ENCODE measurements around the gene SLC8A1. TPM values are rescaled to one million over a fixed set of nuclear protein-coding genes. Genes with fewer than 3 reads are reported as not detected.

SLC8A1 gene
- polyA plus RNA-seq, 3 donors = 0.62 to 1.9 (median 0.79) TPM

DNA sequence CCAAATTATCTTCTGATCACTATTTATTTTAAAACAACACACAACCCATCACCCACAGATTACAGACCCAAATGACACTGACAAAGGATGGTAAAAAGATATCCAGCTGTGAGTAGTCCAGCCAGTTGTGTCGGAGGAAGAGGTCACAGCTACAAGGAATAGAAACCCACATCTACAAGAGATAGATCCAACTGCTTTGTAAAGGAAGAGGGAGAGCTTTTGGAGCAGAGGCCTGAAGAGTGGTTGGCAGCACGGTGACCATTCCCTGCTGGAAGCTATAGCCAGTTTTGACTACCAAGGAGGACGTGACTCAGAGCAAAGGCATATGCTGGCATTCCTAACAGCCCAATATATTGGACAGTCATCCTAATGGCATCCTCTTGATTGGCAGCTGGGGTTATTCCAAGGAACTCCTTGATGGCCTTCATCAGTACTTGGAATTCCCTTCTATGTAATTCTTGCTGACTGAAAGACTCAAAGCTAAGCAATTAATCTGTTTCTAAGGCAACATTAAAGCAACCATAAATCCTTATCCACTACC, 17.1 kb downstream of the SLC8A1 start:
- 72 to 73% (median 73%) methylated on average over 3 of the region's 3 CpGs for WGBS, 3 donors
- H3K27ac ChIP-seq (ENCODE audit: low read depth, low read length) = no peak overlapping the region

DNA sequence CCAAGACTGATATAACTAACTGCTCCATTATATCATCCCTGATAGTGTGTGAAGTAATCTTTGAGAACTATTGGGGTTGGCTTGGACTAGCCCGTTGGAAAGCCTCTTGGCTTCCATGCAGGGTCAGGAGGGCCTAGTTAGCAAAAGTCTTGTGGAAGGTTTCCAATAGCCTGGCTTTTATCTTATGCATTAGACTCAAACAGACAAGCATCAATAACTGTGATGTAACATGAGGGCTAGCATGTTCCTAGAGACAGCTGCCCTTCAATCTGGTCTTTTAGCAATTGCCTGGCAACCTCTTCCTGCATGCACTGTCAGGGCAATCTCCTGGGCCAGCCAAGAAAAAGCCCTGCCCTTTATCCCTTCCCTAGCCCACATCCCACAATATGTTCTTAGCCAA, 18.2 kb downstream of the SLC8A1 start:
- H3K27ac ChIP-seq (ENCODE audit: low read depth, low read length) = no peak overlapping the region
- WGBS, 3 donors = 49 to 54% (median 50%) methylated on average over 1 of the region's 1 CpG

DNA sequence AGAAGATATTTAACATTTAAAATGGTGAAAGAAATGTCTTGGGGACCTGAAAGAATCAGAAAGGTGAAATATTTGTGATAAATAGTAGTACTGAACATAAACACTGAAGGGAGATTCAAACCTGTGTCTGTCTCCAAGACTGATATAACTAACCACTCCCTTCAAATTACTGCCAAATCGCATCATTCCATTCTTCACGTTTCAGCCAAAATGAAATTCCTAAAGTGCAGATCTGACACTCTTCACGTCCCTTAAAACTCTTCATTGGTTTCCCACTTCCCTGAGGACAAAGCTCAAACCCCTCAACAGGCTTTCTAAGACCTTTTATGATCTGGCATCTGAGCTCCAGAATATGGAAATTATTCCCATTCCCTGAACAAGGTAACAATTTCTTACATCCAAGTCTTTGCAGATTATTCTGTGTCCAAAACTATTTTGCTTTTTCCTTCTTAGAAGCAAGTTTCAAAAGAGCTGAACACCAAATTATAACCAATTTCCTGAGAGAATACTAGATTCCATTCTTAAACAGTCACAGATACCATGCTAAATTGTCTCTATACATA, 18.9 kb downstream of the SLC8A1 start:
- H3K27ac ChIP-seq (ENCODE audit: low read depth, low read length) = no peak overlapping the region
- WGBS, 3 donors = 50 to 56% (median 54%) methylated on average over 3 of the region's 3 CpGs

DNA sequence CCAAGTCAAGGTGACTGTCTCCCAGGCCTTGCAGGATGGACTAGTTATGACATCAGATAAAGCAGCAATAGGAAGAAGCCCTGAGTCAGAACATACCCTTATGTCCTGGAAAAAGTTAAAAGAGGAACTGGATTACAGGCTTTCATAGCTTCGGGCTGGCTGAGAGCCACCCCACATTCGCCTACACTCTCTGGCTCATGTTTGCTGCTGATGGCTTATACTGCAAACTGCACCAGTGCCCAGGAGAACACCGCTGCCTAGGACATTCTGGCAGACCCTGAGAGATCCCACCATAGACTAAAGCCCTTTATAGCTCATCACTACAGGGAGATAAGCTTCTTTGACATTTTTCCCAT, 20.3 kb downstream of the SLC8A1 start:
- no peak overlapping the region for H3K27ac ChIP-seq (ENCODE audit: low read depth, low read length)
- WGBS, 3 donors = 24 to 52% (median 25%) methylated on average over 3 of the region's 3 CpGs

DNA sequence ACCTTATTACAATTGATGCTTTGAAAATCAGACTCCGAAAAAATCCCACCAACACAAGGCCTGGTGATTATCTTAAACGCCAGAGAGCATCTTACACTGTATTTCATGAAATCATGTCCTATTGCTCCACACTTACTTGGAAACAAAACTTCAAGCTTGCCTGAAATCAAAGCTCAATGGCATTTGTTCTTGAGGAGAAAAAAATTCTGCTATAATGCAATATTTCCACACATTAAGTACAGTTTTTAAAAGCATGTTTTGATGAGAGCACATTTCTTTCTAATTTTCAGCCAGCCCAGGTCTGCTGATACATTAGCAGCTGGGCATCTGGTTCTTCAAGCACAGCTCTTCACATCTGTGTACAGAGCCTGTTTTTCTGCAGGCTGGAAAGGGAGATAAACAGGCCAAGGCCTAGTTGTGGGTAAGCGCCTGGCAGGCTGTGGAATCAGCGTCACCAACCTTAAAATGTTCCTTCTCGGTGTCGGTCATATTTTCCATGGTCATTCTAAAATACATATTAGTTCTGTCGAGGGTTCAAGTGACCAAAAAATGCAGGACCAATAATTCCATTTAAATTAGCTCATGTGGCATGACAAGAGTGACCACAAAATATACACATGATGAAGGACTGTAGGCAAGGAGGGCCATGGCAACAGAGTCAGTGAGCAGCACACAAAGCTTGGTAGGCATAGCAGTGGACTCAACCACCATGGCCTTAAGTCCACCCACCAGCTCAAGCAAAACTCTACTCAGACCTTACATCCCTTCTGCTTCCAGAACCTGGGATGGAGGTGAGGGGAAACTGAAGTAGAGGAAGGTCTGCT, 20.9 kb downstream of the SLC8A1 start:
- no peak overlapping the region for H3K27ac ChIP-seq (ENCODE audit: low read depth, low read length)
- WGBS, 3 donors = 86 to 92% (median 88%) methylated on average over 7 of the region's 7 CpGs

DNA sequence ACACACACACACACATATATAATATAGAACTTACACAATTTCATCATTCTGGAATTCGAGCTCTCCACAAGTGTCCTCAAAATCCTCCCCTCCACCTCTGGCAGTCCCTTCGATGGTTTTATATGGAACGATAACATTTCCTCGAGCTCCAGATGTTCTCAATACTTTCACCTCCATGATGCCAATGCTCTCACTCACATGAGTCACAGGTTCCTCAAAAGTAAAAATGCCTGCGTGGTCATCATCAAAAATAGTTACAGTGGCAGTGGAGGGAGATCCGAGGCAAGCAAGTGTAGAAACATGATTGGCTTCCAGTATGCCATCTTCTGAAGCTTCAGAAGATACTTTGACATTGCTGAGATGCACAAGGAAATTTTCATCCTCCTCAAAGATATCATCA, 23.5 kb downstream of the SLC8A1 start:
- WGBS, 3 donors = 78 to 92% (median 87%) methylated on average over 6 of the region's 6 CpGs

DNA sequence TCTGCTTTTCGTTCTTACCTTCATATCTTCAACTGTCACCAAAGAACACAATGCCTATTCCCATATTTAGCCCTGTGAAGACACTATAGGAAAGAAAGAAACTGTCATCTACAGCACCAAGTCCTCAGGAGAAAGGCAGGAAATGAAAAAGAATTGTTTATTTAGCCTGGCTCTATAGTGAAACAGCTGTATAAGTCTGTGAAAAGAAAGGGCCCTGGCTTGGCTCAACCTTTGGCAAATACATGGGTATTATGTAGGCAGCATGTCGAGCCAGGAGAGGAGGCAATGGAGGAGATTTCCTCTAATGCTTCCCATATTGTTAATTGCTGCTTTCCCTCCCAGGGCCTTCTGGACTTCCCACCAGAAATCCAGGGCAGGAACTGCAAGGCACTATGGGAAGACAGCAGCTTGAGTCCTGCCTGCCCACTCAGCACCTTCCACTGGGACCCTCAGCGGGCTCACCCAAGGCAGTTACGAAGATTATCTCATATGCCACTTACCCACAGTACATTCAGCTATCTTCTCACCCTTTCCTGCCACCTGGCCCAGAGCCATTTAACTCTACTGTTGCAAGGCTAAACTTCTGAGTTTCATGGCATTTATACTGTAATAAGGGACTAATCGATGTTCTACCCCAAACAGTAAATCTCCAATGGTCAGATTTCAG, 30.1 kb downstream of the SLC8A1 start:
- H3K27ac ChIP-seq (ENCODE audit: low read depth, low read length) = no peak overlapping the region
- WGBS, 3 donors = 64 to 83% (median 78%) methylated on average over 5 of the region's 5 CpGs

More for the DNA sequence above, 23.5 kb downstream of the SLC8A1 start:
- H3K27ac ChIP-seq (ENCODE audit: low read depth, low read length) = no peak overlapping the region

DNA sequence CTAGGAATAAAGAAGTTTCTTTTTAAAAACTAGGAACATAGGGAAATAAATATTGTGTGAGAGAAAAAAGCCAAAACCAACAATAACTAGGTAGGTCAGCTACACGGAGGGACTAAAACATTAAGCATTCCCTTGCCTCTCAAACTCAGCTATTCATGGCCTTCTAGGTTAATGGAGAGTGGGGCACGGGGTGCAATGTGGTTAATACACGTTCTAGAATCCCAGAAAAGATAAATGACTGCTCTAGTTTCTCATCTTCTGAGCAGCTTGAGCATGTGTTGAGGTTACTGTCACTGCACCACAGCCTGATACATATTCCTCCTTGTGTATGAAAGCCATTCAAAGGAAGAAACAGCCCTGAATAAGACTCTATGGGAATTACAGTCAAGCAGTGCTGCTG, 31.4 kb downstream of the SLC8A1 start:
- WGBS, 3 donors = 58 to 71% (median 67%) methylated on average over 3 of the region's 3 CpGs
- no peak overlapping the region for H3K27ac ChIP-seq (ENCODE audit: low read depth, low read length)

DNA sequence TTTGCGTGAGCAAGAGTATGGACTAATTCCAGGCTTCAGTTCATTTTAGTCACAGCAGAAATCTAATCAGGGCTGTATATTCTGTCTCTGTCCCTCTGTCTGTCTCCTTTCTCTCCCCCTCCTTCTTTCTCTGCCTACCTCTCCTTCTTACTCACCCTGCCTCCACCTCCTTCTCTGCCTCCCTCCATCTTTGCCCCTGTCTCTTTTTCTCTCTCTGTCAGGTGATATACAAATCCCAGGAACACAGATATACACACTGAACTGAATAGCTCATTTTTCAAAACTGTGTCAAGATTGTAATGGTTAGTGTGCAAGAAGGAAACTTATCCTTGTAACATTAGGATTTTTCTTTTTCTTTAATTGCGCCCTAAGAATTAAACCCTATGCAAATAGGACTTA, 32.5 kb downstream of the SLC8A1 start:
- WGBS, 3 donors = 78 to 86% (median 83%) methylated on average over 2 of the region's 2 CpGs
- no peak overlapping the region for H3K27ac ChIP-seq (ENCODE audit: low read depth, low read length)

DNA sequence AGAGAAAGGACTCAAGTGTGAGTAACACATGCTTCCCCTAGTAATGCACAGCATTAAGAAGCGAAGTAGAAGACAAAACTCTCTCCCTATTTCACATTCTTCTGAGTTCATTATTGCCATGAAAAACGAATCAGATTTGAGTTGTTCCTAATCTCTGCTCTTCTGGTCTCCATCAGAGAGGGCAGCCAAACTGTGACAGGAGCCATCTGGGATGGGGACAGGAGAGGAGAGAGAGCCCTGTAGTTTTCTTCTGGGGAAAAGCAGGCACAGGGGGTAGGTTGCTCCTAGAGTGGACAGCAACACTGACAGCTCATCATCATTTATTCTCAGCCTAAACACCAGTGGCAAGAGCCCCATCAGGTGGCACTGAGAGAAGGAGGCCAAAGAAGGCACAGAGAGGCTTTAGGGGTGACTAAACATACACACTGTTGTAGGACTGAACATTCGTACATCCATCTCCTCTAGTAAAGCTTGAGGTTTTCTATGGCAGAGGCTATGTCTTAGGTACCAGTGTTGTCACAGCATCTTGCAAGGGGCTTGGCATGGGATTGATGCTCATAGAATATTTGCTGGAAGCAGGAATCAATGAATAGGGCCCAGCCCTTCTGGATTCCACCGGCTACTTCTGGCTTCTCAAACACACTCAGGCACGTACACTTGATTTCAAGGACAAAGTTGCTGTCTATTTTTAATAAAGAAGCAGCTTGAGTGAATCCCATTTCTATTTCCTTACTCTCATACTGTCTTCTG, 33.1 kb downstream of the SLC8A1 start:
- no peak overlapping the region for H3K27ac ChIP-seq (ENCODE audit: low read depth, low read length)
- WGBS, 3 donors = 59 to 79% (median 72%) methylated on average over 5 of the region's 5 CpGs

DNA sequence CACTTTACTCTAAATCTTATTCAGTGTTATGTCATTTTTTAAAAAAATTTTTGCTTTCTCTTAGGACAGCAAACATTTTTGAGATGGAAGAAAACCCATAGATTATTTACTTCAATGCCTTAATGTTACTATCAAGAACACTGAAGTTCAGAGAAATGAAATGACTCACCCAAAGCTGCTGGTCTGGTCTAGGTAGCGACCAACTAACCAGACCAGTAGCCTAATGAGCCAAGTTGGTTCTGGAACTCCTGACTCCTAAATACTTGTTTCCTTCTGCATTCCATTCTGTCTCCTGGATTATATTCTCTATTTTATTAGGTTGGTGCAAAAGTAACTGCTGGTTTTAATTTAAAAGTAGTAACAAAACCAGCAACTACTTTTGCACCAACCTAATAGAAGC, 35.4 kb downstream of the SLC8A1 start:
- 83 to 98% (median 94%) methylated on average over 1 of the region's 1 CpG for WGBS, 3 donors

DNA sequence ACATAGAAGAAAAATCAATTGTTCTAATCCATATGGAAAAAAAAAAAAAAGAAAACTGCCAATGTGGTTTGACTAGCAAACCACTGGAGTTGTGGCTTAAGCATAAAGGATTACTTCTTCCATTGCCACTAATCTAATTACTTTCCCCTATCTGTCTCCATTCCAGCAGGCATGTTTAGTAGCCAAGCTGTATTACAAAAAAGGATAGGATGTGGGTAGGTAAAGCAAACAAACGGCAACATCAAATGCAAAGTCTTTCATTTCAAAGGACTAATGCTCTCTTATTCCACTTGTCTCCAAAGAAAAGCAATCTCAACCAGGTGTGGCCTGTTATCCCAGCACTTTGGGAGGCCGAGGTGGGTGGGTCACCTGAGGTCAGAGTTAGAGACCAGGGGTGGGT, 36.5 kb downstream of the SLC8A1 start:
- H3K27ac ChIP-seq (ENCODE audit: low read depth, low read length) = no peak overlapping the region
- WGBS, 3 donors = 67 to 98% (median 83%) methylated on average over 2 of the region's 2 CpGs

More for the DNA sequence above, 35.4 kb downstream of the SLC8A1 start:
- H3K27ac ChIP-seq (ENCODE audit: low read depth, low read length) = no peak overlapping the region

DNA sequence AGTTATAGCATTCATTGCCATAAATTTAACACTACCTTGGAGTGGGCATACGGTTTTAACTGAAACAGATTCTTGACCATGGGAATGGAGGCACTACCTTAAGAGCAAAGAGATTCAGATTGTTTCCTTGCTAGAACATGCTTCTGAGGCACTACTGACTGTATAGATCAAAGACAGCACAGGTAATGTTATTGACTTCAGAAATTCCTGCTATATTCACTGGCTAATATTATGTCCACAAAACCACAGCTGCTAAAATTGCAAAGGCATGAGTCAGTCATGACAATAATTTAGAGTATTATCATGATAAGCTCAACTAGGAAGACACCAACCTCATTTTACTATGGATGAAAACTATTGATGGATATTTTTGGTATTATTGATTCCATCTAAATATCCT, 39.4 kb downstream of the SLC8A1 start:
- WGBS, 3 donors = 68 to 95% (median 89%) methylated on average over 1 of the region's 1 CpG
- H3K27ac ChIP-seq (ENCODE audit: low read depth, low read length) = no peak overlapping the region

DNA sequence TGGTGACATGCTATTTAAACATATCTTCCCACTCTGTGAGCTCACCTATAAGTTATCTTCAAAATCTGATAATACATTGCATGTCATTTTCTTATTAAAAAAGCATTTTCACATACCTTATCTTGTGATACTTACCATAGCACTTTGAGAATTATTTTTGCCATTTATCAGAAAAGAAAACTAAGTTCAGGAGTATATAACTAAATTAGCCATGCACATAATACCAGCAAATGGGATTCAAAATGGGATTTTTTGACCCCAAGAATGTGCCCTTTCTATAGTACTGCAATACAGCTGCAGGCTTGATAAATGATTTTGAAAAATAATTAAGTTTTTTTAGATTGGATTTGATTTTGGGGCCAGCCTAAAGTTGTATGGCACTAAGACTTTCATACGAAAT, 41.2 kb downstream of the SLC8A1 start:
- 68 to 98% (median 95%) methylated on average over 1 of the region's 1 CpG for WGBS, 3 donors
- H3K27ac ChIP-seq (ENCODE audit: low read depth, low read length) = no peak overlapping the region

DNA sequence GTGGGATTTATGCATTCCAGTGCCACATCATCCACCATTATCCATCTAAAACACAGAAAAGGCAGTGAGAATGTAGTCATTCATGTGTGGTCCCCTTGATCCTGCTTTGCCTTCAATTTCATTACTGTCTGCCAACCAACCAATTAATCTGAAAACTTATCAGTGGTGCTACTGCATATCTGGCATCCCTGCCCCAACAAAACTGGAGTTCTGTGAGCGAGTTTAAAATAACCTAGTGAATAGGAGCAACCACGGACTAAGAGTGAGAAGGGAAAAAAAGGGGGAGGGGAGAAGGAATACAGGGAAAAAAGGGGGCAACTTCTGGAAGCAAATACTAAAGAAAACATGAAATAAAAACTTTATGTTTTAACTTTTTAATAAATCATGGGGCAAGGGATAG, 42.2 kb downstream of the SLC8A1 start:
- H3K27ac ChIP-seq (ENCODE audit: low read depth, low read length) = no peak overlapping the region
- WGBS, 3 donors = 76 to 87% (median 86%) methylated on average over 2 of the region's 2 CpGs

DNA sequence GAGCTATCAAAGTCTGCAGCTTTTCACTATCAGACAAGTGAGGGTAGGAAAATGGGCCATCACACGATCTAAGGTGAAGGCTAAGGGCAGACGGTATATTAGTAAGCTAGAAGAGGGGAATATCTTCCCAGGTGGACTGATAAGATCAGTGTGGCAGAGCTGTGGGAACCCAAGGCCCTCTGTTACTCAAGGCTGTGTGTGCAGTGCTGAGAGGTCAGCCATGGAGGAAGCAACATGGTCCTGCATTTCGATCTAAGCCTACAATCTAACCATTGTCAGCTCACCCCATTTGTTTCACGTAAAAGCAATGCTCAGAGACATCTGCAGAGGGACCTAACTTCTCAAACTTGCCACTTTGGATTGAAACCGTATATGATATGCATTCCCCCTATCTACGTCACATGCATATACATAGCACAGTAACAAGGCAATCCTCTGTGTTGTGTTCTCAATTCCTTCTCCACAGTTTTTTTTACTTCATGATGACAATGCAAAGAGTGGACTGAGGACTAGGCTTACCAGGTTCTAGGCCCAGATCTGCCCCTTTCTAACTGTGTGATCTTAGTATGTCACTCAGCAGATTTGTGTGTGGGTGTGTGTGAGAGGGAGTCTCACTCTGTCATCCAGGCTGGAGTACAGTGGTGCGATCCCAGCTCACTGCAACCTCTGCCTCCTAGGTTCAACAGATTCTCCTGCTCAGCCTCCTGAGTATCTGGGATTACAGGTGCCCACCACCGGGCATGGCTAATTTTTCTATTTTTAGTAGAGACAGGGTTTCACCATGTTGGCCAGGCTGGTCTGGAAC, 45.2 kb downstream of the SLC8A1 start:
- WGBS, 3 donors = 82 to 95% (median 92%) methylated on average over 8 of the region's 8 CpGs

DNA sequence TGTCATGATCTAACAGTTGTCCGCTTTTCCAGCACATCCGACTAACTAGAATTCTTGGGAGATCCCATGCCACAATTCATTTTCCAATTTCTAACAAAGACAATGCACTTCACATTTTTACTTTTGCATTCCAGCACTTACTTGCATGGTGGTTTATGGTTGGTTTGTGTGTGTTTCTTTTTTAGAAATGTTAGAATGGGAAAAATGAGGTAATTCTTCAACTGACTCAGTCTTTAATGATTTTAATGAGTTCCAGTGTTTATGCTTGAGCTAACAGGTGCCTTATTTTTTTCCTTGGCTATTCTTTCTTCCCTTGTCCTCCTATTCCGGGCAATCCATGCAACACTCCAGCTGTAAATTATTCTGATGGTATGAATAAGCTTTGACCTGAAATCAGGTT, 46.4 kb downstream of the SLC8A1 start:
- WGBS, 3 donors = 82 to 96% (median 92%) methylated on average over 3 of the region's 3 CpGs

More for the DNA sequence above, 45.2 kb downstream of the SLC8A1 start:
- no peak overlapping the region for H3K27ac ChIP-seq (ENCODE audit: low read depth, low read length)

DNA sequence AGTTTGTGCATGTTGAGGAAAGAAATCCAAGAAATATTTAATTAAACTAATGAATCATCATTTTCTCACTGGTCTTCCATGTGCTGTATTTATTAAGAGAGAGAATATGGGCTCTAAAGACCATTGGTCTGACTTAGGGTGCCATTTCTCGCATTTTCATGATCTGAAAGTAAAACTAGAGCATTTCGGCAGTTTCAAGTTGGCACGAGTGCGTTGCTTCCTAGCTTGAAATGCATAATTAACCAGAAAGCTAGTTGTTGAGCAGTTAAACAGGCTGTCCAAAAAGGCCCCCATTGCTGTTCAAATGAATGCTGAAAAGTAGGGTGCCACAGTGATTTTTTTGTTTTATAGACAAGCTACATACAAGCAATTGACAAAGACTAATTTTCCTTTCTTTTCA, 47.4 kb downstream of the SLC8A1 start:
- no peak overlapping the region for H3K27ac ChIP-seq (ENCODE audit: low read depth, low read length)
- WGBS, 3 donors = 74 to 92% (median 91%) methylated on average over 4 of the region's 4 CpGs

More for the DNA sequence above, 46.4 kb downstream of the SLC8A1 start:
- no peak overlapping the region for H3K27ac ChIP-seq (ENCODE audit: low read depth, low read length)

All from adipose tissue (tissue), 3 donors.